H1 (cell line): ENCODE data around the gene TTLL9. TPM values are rescaled to one million over a fixed set of nuclear protein-coding genes. Genes with fewer than 3 reads are reported as not detected.

Experiments
- ATF3 ChIP-seq: IDR thresholded peaks from 2 replicates; pipeline ENCODE4 v1.6.1; 2011; ENCODE audit warnings: low read depth, mild to moderate bottlenecking, low read length; ENCODE audit not compliant: insufficient read depth
- CHD7 ChIP-seq: fragments of 300-600 bp; sonication (generic); IDR thresholded peaks from 2 replicates; pipeline ENCODE4 v1.7.1; 2012; ENCODE audit warnings: low read length, moderate library complexity, mild to moderate bottlenecking, inconsistent platforms; ENCODE audit not compliant: insufficient replicate concordance
- GTF2F1 ChIP-seq: IDR thresholded peaks from 2 replicates; pipeline ENCODE4 v1.6.1; 2012; ENCODE audit warnings: low read depth, low read length, improper control_type of control experiment, borderline replicate concordance
- HDAC2 ChIP-seq, 2 experiments: fragments of 300-600 bp in 1 of 2; sonication (generic) in 1 of 2; IDR thresholded peaks; 2 replicates each; pipeline ENCODE4 v1.6.1; 2011 to 2012; ENCODE audit warnings: low read depth in 2 of 2, low read length in 2 of 2, mild to moderate bottlenecking in 2 of 2, moderate library complexity in 2 of 2, borderline replicate concordance in 1 of 2, inconsistent platforms in 1 of 2
- HDAC6 ChIP-seq: IDR thresholded peaks from one replicate; pipeline ENCODE4 v1.7.1; 2012; ENCODE audit warnings: low read depth, mild to moderate bottlenecking, inconsistent platforms, low read length, moderate library complexity
- JUND ChIP-seq: IDR thresholded peaks from 2 replicates; pipeline ENCODE4 v1.6.1; 2011; ENCODE audit warnings: mild to moderate bottlenecking, improper control_type of control experiment, low read length
- RXRA ChIP-seq: IDR thresholded peaks from 2 replicates; pipeline ENCODE4 v1.6.1; 2011; ENCODE audit warnings: low read depth, mild to moderate bottlenecking, low read length, moderate library complexity; ENCODE audit not compliant: insufficient read depth
- SP4 ChIP-seq: IDR thresholded peaks from 2 replicates; pipeline ENCODE4 v1.6.1; 2012; ENCODE audit warnings: low read length, inconsistent platforms
- SUZ12 ChIP-seq: fragments of 200-600 bp; sonication (generic); IDR thresholded peaks from 2 replicates; pipeline ENCODE4 v1.6.1; 2012; ENCODE audit warnings: mild to moderate bottlenecking, inconsistent platforms, low read length, moderate library complexity, mixed read lengths
- polyA plus RNA-seq, 7 experiments: library from polyadenylated mRNA; depleted of rRNA in 3 of 7; stranded (reverse) in 5 of 7; unstranded in 2 of 7; fragments of >200 nt in 5 of 7; fragments of 200-250 nt in 2 of 7; gene quantifications; 1 replicate in 5 of 7; 2 replicates in 1 of 7; 4 replicates in 1 of 7; pipeline versions ENCODE4 v1.2.1 to v1.2.3, GENCODE V29; 2011 to 2013; ENCODE audit warnings: missing spikeins in 2 of 7, mixed read lengths in 2 of 7
- total RNA-seq: library from RNA; stranded (reverse); fragmentation: NEBNext Ultra II Directional; extraction: Animal tissue kit (Norgen Biotek cat#: 25700); gene quantifications from 2 replicates; pipeline ENCODE4 v1.2.1, GENCODE V29; 2021
- TF ChIP-seq, protein P1 (sequence below): IDR thresholded peaks from 2 replicates; pipeline ENCODE4 v1.6.1; 2012; ENCODE audit warnings: inconsistent platforms

Gene TTLL9
- total and polyA plus RNA-seq, 2 of the 8 experiments (the other 6 are each of a cell fraction or from before 2014, with no cell fraction given), result 0.06 TPM; not detected in 1

- TF ChIP-seq CHD7 (no peak), ATF3 (no peak), JUND (no peak), HDAC2 (IDR thresholded peaks at IDR 0.05; ENCODE audit: borderline replicate concordance in 1 of 2, low read depth in 2 of 2, low read length in 2 of 2) (no peak), RXRA (no peak), SUZ12 (no peak), GTF2F1 (no peak), HDAC6 (no peak), SP4 (no peak)
- TF ChIP-seq, protein P1, sequence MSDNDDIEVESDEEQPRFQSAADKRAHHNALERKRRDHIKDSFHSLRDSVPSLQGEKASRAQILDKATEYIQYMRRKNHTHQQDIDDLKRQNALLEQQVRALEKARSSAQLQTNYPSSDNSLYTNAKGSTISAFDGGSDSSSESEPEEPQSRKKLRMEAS, result no peak
Measured at GRCh38 chr20:31977080-31977479, 106.6 kb downstream of the TTLL9 start (continued).
